ENCODE results near the gene POLN. TPM values are rescaled to one million over a fixed set of nuclear protein-coding genes. Genes with fewer than 3 reads are reported as not detected.

Gene POLN
- total and polyA plus RNA-seq, 2 of the 4 experiments (the other 2 are of a cell fraction), result 0.63 to 0.72 TPM

- H4K8ac ChIP-seq (ENCODE audit: low read depth in 2 of 2, low read length in 2 of 2), result no peak overlapping the region
- no peak overlapping the region for H4K5ac ChIP-seq (ENCODE audit: low read depth, low read length)
- CTCF ChIA-PET, result no interaction called here
- H3K18ac ChIP-seq (ENCODE audit: low read depth, low read length), result no peak overlapping the region
- H2AK9ac ChIP-seq (replicated peaks; ENCODE audit: low read depth, low read length, poor library complexity), result no peak overlapping the region
- in situ Hi-C loops (cut with MboI; ENCODE audit: low sequenced_read_pairs), result no loop called here
- H2BK20ac ChIP-seq (ENCODE audit: low read depth, low read length), result no peak overlapping the region
- H3K4ac ChIP-seq (ENCODE audit: low read depth, low read length), result no peak overlapping the region
- no peak overlapping the region for H3K4me2 ChIP-seq (ENCODE audit: low read depth, low read length)
- no peak overlapping the region for H3K23ac ChIP-seq (ENCODE audit: low read depth, low read length)
- no CpG with 5 or more reads among the region's 1 CpG for WGBS, 2 experiments (ENCODE audit: extremely low coverage in 2 of 2, insufficient read length in 1 of 2)
- H2AK5ac ChIP-seq (ENCODE audit: low read depth, low read length), result no peak overlapping the region
- no peak overlapping the region for H2BK15ac ChIP-seq (ENCODE audit: low read depth, low read length)
- no TSS peak for BruUV-seq (replicated peaks)
- H2AFZ ChIP-seq (replicated peaks; ENCODE audit: low read length, poor library complexity), result no peak overlapping the region
- no peak overlapping the region for H3K9ac ChIP-seq (ENCODE audit: low read depth, low read length)
- H3K27ac ChIP-seq (ENCODE audit: insufficient read depth, low read length), result no peak overlapping the region
- H3K4me1 ChIP-seq (ENCODE audit: control insufficient read depth, insufficient read depth, low read length), result no peaks in the 10 kb centered on the region
- POLR2A ChIA-PET (ENCODE audit: unreplicated experiment), result no interaction called here
- H3K14ac ChIP-seq (replicated peaks; ENCODE audit: low read depth, low read length), result no peak overlapping the region
- no peaks in the 10 kb centered on the region for H3K36me3 ChIP-seq (ENCODE audit: control insufficient read depth, insufficient read depth, low read length)
- H3K79me1 ChIP-seq (ENCODE audit: low read depth in 1 of 2, low read length in 2 of 2), result no peaks in the 10 kb centered on the region
- no peak for ATAC-seq (ENCODE audit: low read depth)
- H3K9me3 ChIP-seq (ENCODE audit: control insufficient read depth, insufficient read depth, low read length), result no peaks in the 10 kb centered on the region
- no peak for TF ChIP-seq MXI1 (IDR thresholded peaks at IDR 0.05; ENCODE audit: borderline replicate concordance, low read depth, low read length)
- TF ChIP-seq CEBPB (IDR thresholded peaks at IDR 0.05; ENCODE audit: low read depth, low read length), result no peak
- no peak for TF ChIP-seq SMC3 (IDR thresholded peaks at IDR 0.05; ENCODE audit: low read depth, low read length)
- TF ChIP-seq MAFK (IDR thresholded peaks at IDR 0.05; ENCODE audit: low read depth, low read length), result no peak
- no peak for TF ChIP-seq FOS (IDR thresholded peaks at IDR 0.05; ENCODE audit: low read depth, low read length)
- TF ChIP-seq BHLHE40 (IDR thresholded peaks at IDR 0.05; ENCODE audit: low read depth, low read length), result no peak
- no peak for TF ChIP-seq CHD1 (IDR thresholded peaks at IDR 0.05; ENCODE audit: low read depth, low read length)
- no peak for TF ChIP-seq NFE2L2 (IDR thresholded peaks at IDR 0.05; ENCODE audit: low read depth, low read length)
- TF ChIP-seq RFX5 (IDR thresholded peaks at IDR 0.05; ENCODE audit: low read depth, low read length), result no peak
- no peak for TF ChIP-seq ELK1 (IDR thresholded peaks at IDR 0.05; ENCODE audit: borderline replicate concordance, low read depth, low read length)
- TF ChIP-seq RCOR1 (IDR thresholded peaks at IDR 0.05; ENCODE audit: insufficient replicate concordance, low read length), result no peak
- TF ChIP-seq MAZ (IDR thresholded peaks at IDR 0.05; ENCODE audit: borderline replicate concordance, low read depth, low read length), result no peak
- TF ChIP-seq POLR2A (IDR thresholded peaks at IDR 0.05; ENCODE audit: low read depth, low read length), result no peak
- no peak for TF ChIP-seq USF2 (IDR thresholded peaks at IDR 0.05; ENCODE audit: low read depth, low read length)
- TF ChIP-seq RAD21 (IDR thresholded peaks at IDR 0.05; ENCODE audit: low read length), result no peak
- no peaks in the 10 kb centered on the region for H3K9me1 ChIP-seq (ENCODE audit: insufficient read depth, low read length)
- H4K91ac ChIP-seq (ENCODE audit: insufficient read depth, low read depth, low read length), result no peak overlapping the region
- peaks cover 2% of the 10 kb centered on the region for H3K27me3 ChIP-seq (ENCODE audit: control insufficient read depth, insufficient read depth, low read length)
- H3K56ac ChIP-seq (ENCODE audit: extremely low read depth, insufficient read depth, low read length), result no peak overlapping the region
- H4K20me1 ChIP-seq (ENCODE audit: insufficient read depth, low read length), result no peaks in the 10 kb centered on the region
- no peak overlapping the region for H2BK5ac ChIP-seq (ENCODE audit: low read depth, low read length, poor library complexity, severe bottlenecking)
- no peak overlapping the region for H2BK120ac ChIP-seq (ENCODE audit: low read depth, low read length)
- dilution Hi-C loops (cut with HindIII; ENCODE audit: low sequenced_read_pairs, unreplicated experiment), result no loop called here
- intact Hi-C loops (cut with micrococcal nuclease), result no loop called here
- H3K4me3 ChIP-seq (ENCODE audit: insufficient read depth, low read depth, low read length), result no peak overlapping the region
- DNase-seq, result no peak
These were observed 29.1 kb downstream of the POLN start for GRCh38 chr4:2212831-2213230.

All from IMR-90 (cell line).